Measurements from ENCODE around the gene TTC17. TPM values are rescaled to one million over a fixed set of nuclear protein-coding genes. Genes with fewer than 3 reads are reported as not detected.
"Not testable (repeated sequence)": the region's sequence is repeated elsewhere in the genome, so short reads cannot be mapped to it uniquely, and the experiment has no call there.

The TTC17 gene
- total RNA-seq, 1 donor from 2014 or later, result 183 TPM

- Histone ChIP-seq H3K4me1 (no peaks in the 10 kb centered on the region), H3K79me2 (ENCODE audit: low read depth) (no peaks in the 10 kb centered on the region), H3K27me3 (no peaks in the 10 kb centered on the region), H2AFZ (replicated peaks) (no peak overlapping the region), H3K4me3 (no peak overlapping the region), H3K4me2 (no peak overlapping the region), H3K9ac (no peak overlapping the region), H3K9me3 (ENCODE audit: low read depth) (no peaks in the 10 kb centered on the region), H3F3A (ENCODE audit: low read depth) (no peaks in the 10 kb centered on the region), H3K27ac (no peak overlapping the region), H4K20me1 (ENCODE audit: low read depth) (no peaks in the 10 kb centered on the region), H3K36me3 (peaks cover 24% of the 10 kb centered on the region)
- Mint-ChIP-seq H3K4me1 (no peaks in the 10 kb centered on the region), H3K36me3 (peaks cover 47% of the 10 kb centered on the region), H3K4me3 (no peak overlapping the region), H3K27me3 (ENCODE audit: insufficient read depth, low read depth) (no peaks in the 10 kb centered on the region), H3K27ac (no peak overlapping the region), H3K9me3 (no peaks in the 10 kb centered on the region)
- no peak for TF ChIP-seq EZH2 (IDR thresholded peaks at IDR 0.05)
- no peak for TF ChIP-seq EZH2phosphoT487 (IDR thresholded peaks at IDR 0.05)
- TF ChIP-seq CTCF (IDR thresholded peaks at IDR 0.05), result no peak
- no peak for DNase-seq (ENCODE audit: low spot score)
These were observed 100.5 kb downstream of the TTC17 start for GRCh38 chr11:43459246-43459645.

GRCh38 chr11:43462359-43462758 lies 103.6 kb downstream of the TTC17 start:
- Histone ChIP-seq H3K36me3 (peaks cover 27% of the 10 kb centered on the region), H3K27ac (no peak overlapping the region), H3K4me3 (no peak overlapping the region), H2AFZ (replicated peaks) (no peak overlapping the region), H3K4me1 (no peaks in the 10 kb centered on the region), H3K79me2 (ENCODE audit: low read depth) (no peaks in the 10 kb centered on the region), H3K9ac (no peak overlapping the region), H3K9me3 (ENCODE audit: low read depth) (no peaks in the 10 kb centered on the region), H3K4me2 (no peak overlapping the region), H3K27me3 (no peaks in the 10 kb centered on the region), H3F3A (ENCODE audit: low read depth) (no peaks in the 10 kb centered on the region), H4K20me1 (ENCODE audit: low read depth) (no peaks in the 10 kb centered on the region)
- DNase-seq (ENCODE audit: low spot score), result no peak
- Mint-ChIP-seq H3K27ac (no peak overlapping the region), H3K36me3 (peaks cover 66% of the 10 kb centered on the region), H3K9me3 (peaks cover 4% of the 10 kb centered on the region), H3K27me3 (ENCODE audit: insufficient read depth, low read depth) (no peaks in the 10 kb centered on the region), H3K4me1 (no peaks in the 10 kb centered on the region), H3K4me3 (no peak overlapping the region)
- TF ChIP-seq EZH2phosphoT487 (IDR thresholded peaks at IDR 0.05) (no peak), EZH2 (IDR thresholded peaks at IDR 0.05) (no peak), CTCF (IDR thresholded peaks at IDR 0.05) (no peak)

- no peak overlapping the region for H3K27ac ChIP-seq
- H3K9me3 ChIP-seq (ENCODE audit: low read depth), result peaks cover 12% of the 10 kb centered on the region
- no peaks in the 10 kb centered on the region for H3K79me2 ChIP-seq (ENCODE audit: low read depth)
- no peaks in the 10 kb centered on the region for H3K27me3 ChIP-seq
- no peaks in the 10 kb centered on the region for H3K27me3 Mint-ChIP-seq (ENCODE audit: insufficient read depth, low read depth)
- no peaks in the 10 kb centered on the region for H3K4me1 Mint-ChIP-seq
- H3K4me2 ChIP-seq, result no peak overlapping the region
- no peak for TF ChIP-seq EZH2phosphoT487 (IDR thresholded peaks at IDR 0.05)
- H3K4me3 ChIP-seq, result no peak overlapping the region
- H3K9me3 Mint-ChIP-seq, result peaks cover 18% of the 10 kb centered on the region
- peaks cover 60% of the 10 kb centered on the region for H3K36me3 Mint-ChIP-seq
- H3K27ac Mint-ChIP-seq, result no peak overlapping the region
- H3K4me3 Mint-ChIP-seq, result no peak overlapping the region
- no peak overlapping the region for H2AFZ ChIP-seq (replicated peaks)
- DNase-seq (ENCODE audit: low spot score), result no peak
- no peak overlapping the region for H3K9ac ChIP-seq
- H3K36me3 ChIP-seq, result peaks cover 31% of the 10 kb centered on the region
- H3K4me1 ChIP-seq, result no peaks in the 10 kb centered on the region
- no peaks in the 10 kb centered on the region for H3F3A ChIP-seq (ENCODE audit: low read depth)
- H4K20me1 ChIP-seq (ENCODE audit: low read depth), result no peaks in the 10 kb centered on the region
These were observed 109.2 kb downstream of the TTC17 start for GRCh38 chr11:43467958-43468357.

GRCh38 chr11:43477491-43477890 lies 118.8 kb downstream of the TTC17 start:
- H3K27me3 ChIP-seq; H3K4me1 Mint-ChIP-seq; H3F3A ChIP-seq (ENCODE audit: low read depth); H3K9ac ChIP-seq; H3K4me3 Mint-ChIP-seq; H2AFZ ChIP-seq (replicated peaks); H3K79me2 ChIP-seq (ENCODE audit: low read depth); H3K4me2 ChIP-seq; H3K4me3 ChIP-seq; H3K27me3 Mint-ChIP-seq (ENCODE audit: insufficient read depth, low read depth); H3K27ac Mint-ChIP-seq; DNase-seq (ENCODE audit: low spot score); H3K9me3 ChIP-seq (ENCODE audit: low read depth); H4K20me1 ChIP-seq (ENCODE audit: low read depth); H3K4me1 ChIP-seq; H3K27ac ChIP-seq: not testable (repeated sequence)
- peaks cover 29% of the 10 kb centered on the region for H3K36me3 ChIP-seq
- Mint-ChIP-seq H3K36me3 (peaks cover 61% of the 10 kb centered on the region), H3K9me3 (peaks cover 31% of the 10 kb centered on the region)
